Activated T-helper 9 cell treated with anti-CD3 and anti-CD28 coated beads, Interleukin-2, amount 50 U/mL, for 16 hours (primary cell): ENCODE measurements around the gene RPL37A.

ENCODE experiments used
- DNase-seq: peaks from one replicate; pipeline ENCODE4 v3.0.0-alpha.2; 2020; ENCODE audit warnings: low read depth

Gene RPL37A

GRCh38 chr2:216490061-216490460 lies 8.6 kb upstream of the RPL37A start:
- DNase-seq = no peak

- DNase-seq = no peak
Observed at GRCh38 chr2:216491793-216492596, 6.6 kb upstream of the RPL37A start.

- DNase-seq = no peak
Observed at GRCh38 chr2:216492597-216493333, 5.9 kb upstream of the RPL37A start.

GRCh38 chr2:216493334-216493685 lies 5.3 kb upstream of the RPL37A start:
- DNase-seq = no peak

- DNase-seq = no peak
Observed at GRCh38 chr2:216495656-216496055, 3.0 kb upstream of the RPL37A start.

- no peak for DNase-seq
Observed at GRCh38 chr2:216497382-216498069, 1.1 kb upstream of the RPL37A start.

- DNase-seq = no peak
Observed at GRCh38 chr2:216498070-216498378, 620 bp upstream of the RPL37A start.

- no peak for DNase-seq
Observed at GRCh38 chr2:216499641-216500218, 1.1 kb downstream of the RPL37A start.

- DNase-seq = no peak
Observed at GRCh38 chr2:216500572-216500971, 1.9 kb downstream of the RPL37A start.

GRCh38 chr2:216501854-216502253 lies 3.2 kb downstream of the RPL37A start:
- no peak for DNase-seq

- no peak for DNase-seq
Observed at GRCh38 chr2:216502381-216503158, 3.9 kb downstream of the RPL37A start.

- no peak for DNase-seq
Observed at GRCh38 chr2:216503159-216503629, 4.5 kb downstream of the RPL37A start.

- no peak for DNase-seq
Observed at GRCh38 chr2:216503697-216504375, 5.2 kb downstream of the RPL37A start.

- DNase-seq = no peak
Observed at GRCh38 chr2:216504376-216504762, 5.7 kb downstream of the RPL37A start.

- no peak for DNase-seq
Observed at GRCh38 chr2:216505133-216506106, 6.8 kb downstream of the RPL37A start.

GRCh38 chr2:216507220-216508160 lies 8.8 kb downstream of the RPL37A start:
- DNase-seq = no peak

- no peak for DNase-seq
Observed at GRCh38 chr2:216508229-216508628, 9.6 kb downstream of the RPL37A start.

- DNase-seq = no peak
Observed at GRCh38 chr2:216516730-216517350, 18.2 kb downstream of the RPL37A start.
